NT2/D1 (cell line): ENCODE data around the gene IFT20.

Experiments
- SUZ12 ChIP-seq: IDR thresholded peaks from 2 replicates; pipeline ENCODE4 v1.6.1; 2011; ENCODE audit not compliant: insufficient read length, insufficient read depth; ENCODE audit errors: extremely low read depth
- YY1 ChIP-seq: IDR thresholded peaks from 2 replicates; pipeline ENCODE4 v1.6.1; 2011; ENCODE audit not compliant: insufficient read length, insufficient read depth
- ZNF274 ChIP-seq: IDR thresholded peaks from 2 replicates; pipeline ENCODE4 v1.6.1; 2011; ENCODE audit warnings: mild to moderate bottlenecking, low read depth, low read length

DNA sequence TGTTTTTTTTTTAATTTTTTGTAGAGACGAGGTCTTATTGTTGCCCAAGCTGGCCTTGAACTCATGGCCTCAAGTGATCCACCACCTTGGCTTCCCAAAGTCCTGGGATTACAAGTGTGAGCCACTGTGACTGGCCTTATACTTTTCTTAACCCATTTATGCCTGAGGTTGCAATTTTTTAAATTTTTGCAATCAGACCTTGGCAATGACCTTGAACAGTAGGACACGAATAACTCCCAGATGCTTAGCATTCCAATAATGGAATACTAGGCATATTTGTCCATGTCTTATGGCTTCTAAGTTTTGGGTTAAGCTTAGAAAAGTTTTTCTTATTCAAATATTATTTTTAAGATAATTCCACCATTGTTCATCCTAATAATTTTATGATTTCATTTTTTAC is 44.6 kb downstream of the IFT20 start:
- no peak for TF ChIP-seq ZNF274
- TF ChIP-seq SUZ12 = no peak
- TF ChIP-seq YY1 = no peak
